Activated T-cell treated with anti-CD3 and anti-CD28 coated beads for 48 hours (primary cell): ENCODE data around the gene PCDHB13.
"Not testable (repeated sequence)": the region's sequence is repeated elsewhere in the genome, so short reads cannot be mapped to it uniquely, and the experiment has no call there.

Experiments
- DNase-seq: peaks from one replicate; pipeline ENCODE4 v3.0.0-alpha.2; 2020; ENCODE audit warnings: low read depth

The PCDHB13 gene

DNA sequence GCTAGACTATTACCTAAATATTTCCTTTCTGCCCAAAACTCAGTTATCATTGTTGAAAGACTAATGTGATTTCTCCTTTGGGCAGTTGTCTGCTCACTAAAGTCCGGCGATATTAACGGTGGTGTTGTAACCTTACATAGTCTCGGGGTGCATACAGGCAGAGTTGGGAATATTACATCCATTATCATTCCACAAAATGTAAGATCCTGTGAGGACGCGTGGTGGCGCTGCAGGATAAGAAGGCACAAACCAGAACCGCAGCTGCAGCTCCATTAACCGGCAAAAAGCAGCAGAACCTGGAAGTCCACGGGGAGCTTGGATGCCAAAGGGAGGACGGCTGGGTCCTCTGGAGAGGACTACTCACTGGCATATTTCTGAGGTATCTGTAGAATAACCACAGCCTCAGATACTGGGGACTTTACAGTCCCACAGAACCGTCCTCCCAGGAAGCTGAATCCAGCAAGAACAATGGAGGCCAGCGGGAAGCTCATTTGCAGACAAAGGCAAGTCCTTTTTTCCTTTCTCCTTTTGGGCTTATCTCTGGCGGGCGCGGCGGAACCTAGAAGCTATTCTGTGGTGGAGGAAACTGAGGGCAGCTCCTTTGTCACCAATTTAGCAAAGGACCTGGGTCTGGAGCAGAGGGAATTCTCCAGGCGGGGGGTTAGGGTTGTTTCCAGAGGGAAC, at the start of gene PCDHB13:
Gene PCDHB13 (plus strand): TSS at position 264 of the 684 bp plus-strand sequence. CDS start 205 bp downstream, at position 469.
- not testable (repeated sequence) for DNase-seq

- no peak for DNase-seq
Measured at GRCh38 chr5:141172381-141173204, 41.1 kb upstream of the PCDHB13 start, which contains the start of gene PCDHB7. TSS of gene PCDHB7 (plus strand) at chr5:141172644. CDS start at chr5:141172836, 192 bp downstream.

GRCh38 chr5:141174291-141175104, 39.2 kb upstream of the PCDHB13 start:
- DNase-seq: not testable (repeated sequence)

- no peak for DNase-seq
Measured at GRCh38 chr5:141175933-141176332, 37.8 kb upstream of the PCDHB13 start.

DNA sequence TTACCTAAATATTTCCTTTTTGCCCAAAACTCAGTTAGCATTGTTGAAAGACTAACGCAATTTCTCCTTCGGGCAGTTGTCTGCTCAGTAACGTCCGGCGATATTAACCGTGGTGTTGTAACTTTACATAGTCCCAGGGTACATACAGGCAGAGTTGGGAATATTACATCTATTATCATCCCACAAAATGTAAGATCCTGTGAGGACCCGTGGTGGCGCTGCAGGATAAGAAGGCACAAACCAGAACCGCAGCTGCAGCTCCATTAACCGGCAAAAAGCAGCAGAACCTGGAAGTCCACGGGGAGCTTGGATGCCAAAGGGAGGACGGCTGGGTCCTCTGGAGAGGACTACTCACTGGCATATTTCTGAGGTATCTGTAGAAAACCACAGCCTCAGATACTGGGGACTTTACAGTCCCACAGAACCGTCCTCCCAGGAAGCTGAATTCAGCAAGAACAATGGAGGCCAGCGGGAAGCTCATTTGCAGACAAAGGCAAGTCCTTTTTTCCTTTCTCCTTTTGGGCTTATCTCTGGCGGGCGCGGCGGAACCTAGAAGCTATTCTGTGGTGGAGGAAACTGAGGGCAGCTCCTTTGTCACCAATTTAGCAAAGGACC, 36.0 kb upstream of the PCDHB13 start, which contains the start of gene PCDHB8:
Gene PCDHB8 (plus strand): TSS at position 214 of the 615 bp plus-strand sequence. CDS start 245 bp downstream, at position 459.
- not testable (repeated sequence) for DNase-seq

- DNase-seq: not testable (repeated sequence)
Measured at GRCh38 chr5:141179371-141179770, 34.3 kb upstream of the PCDHB13 start.

- not testable (repeated sequence) for DNase-seq
Measured at GRCh38 chr5:141179876-141180275, 33.8 kb upstream of the PCDHB13 start.

DNA sequence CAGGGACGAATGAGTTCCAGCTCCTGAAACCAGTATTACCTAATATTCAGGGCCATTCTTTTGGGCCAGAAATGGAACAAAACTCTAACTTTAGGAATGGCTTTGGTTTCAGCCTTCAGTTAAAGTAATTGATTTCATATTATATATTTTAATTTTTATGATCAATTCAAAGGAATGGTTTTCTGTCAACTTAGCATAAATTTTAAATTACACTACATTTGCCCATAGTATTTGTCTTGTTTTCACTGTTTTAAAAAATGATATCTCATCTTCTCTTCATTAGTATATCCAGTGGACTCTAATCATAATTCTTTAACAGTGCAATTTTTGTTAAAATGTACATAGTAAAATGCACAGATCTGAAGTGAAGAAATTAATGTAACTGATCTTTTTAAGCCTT, 33.4 kb upstream of the PCDHB13 start:
- DNase-seq: no peak

DNA sequence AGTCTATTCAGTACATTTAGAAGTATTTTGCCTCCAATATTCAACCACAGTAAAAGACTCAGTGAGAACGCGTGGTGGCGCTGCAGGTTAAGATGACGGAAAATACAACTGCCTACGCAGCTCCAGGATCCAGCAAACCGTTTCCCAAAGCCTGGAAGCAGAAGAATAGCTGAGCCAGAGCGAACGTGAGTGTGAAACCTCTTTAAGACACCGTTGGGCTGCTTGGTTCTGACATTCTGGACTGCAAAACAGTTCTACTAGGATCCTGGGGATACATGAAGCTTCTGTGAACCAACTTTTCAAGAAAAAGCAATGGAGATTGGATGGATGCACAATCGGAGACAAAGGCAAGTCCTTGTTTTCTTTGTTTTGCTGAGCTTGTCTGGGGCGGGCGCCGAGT, 31.5 kb upstream of the PCDHB13 start, which contains the start of gene PCDHB16:
Gene PCDHB16 (plus strand): TSS at position 140 of the 400 bp plus-strand sequence. CDS start 173 bp downstream, at position 313.
- no peak for DNase-seq

- not testable (repeated sequence) for DNase-seq
Measured at GRCh38 chr5:141184117-141184855, 29.4 kb upstream of the PCDHB13 start.

DNA sequence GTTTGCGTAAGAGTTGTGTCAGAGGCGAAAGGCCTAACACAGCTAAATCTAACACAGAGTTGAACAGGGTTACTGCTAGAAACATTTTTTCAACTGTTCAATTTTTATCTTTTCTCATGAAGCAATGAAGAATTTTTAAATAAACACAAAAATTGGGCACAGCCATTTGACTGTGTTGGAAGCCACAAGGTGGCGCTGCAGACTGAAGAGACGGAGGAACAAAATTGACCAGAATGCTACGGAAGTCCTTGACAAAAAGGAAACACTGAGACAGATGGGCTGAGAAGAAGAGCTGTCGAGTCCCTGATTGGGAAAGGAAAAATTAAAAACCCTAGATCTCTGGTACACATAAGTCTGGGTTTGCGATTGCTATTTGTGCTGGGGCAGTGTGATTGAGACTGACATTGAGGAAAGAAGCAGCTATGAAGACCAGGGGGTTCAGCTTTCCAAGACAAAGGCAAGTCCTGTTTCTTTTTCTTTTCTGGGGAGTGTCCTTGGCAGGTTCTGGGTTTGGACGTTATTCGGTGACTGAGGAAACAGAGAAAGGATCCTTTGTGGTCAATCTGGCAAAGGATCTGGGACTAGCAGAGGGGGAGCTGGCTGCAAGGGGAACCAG, 26.7 kb upstream of the PCDHB13 start, which contains the start of gene PCDHB9:
Gene PCDHB9 (plus strand): TSS at position 265 of the 616 bp plus-strand sequence. CDS start 158 bp downstream, at position 423.
- DNase-seq: no peak

GRCh38 chr5:141188682-141189081, 25.0 kb upstream of the PCDHB13 start:
- not testable (repeated sequence) for DNase-seq

- DNase-seq: not testable (repeated sequence)
Measured at GRCh38 chr5:141189131-141189530, 24.6 kb upstream of the PCDHB13 start.

DNA sequence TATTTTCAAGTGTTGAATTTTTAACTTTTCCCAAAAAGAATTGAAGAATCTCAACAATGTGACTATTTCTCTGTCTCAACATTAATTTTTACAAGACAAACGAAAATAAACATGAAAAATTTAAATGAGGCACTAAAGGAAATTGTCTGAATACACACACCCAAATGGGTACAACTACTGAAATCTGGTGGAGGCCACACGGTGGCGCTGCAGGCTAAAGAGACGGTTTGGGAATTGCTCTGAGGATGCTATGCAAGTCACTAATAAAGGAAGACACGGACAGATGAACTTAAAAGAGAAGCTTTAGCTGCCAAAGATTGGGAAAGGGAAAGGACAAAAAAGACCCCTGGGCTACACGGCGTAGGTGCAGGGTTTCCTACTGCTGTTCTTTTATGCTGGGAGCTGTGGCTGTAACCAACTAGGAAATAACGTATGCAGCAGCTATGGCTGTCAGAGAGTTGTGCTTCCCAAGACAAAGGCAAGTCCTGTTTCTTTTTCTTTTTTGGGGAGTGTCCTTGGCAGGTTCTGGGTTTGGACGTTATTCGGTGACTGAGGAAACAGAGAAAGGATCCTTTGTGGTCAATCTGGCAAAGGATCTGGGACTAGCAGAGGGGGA, 21.5 kb upstream of the PCDHB13 start, which contains the start of gene PCDHB10:
Gene PCDHB10 (plus strand): TSS at position 244 of the 616 bp plus-strand sequence. CDS start 200 bp downstream, at position 444.
- DNase-seq: no peak

- not testable (repeated sequence) for DNase-seq
Measured at GRCh38 chr5:141194332-141194731, 19.4 kb upstream of the PCDHB13 start.

DNA sequence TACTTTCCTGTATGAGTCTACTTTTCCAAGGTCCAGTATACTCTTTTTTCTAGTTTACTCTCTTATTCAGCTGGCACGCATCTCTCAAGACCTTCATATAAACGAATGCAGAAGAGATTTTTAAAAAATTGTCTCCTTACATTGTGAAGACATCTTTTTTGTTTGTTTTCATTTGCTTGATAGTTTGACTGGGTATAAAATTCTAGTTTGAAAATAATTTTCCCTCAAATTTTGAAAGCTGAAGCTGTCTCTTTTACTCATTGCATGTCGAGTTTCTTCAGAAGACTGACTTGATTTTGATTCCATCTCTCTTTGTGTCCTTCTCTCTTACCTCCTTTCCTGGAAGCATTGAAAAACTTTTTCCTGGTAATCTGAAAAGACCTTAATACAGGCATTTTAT, 17.4 kb upstream of the PCDHB13 start:
- no peak for DNase-seq

DNA sequence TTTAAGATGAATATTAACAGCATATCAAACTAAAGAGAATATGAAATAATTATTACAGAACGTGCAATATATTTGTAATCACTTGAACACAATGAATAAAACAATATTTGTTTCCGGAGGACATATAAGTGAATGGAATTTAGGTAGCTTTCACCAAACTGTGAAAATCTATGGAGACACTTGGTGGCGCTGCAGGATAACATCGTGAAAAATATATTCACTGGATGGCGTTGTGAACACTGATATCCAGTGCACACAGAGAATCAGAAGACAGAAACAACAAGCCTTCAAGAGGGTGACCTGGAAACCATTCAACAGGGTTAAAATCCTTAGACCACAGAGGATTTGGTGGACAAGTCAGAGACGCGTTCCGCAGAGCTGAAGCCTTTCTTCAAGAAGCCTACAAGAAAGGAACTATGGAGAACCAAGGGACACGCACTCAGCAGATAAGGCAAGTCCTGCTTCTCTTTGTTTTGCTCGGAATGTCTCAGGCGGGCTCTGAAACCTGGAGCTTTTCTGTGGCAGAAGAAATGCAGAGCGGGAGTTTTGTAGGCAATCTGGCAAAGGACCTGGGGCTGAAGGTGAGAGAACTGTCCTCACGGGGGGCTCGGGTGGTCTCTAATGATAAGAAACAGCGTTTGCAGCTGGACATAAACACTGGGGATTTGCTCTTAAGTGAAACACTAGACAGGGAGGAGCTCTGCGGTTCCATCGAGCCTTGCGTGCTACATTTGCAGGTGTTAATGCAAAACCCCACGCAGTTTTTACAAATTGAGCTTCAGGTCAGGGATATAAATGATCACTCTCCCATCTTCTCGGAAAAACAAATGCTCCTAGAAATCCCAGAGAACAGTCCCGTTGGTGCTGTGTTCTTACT, 14.1 kb upstream of the PCDHB13 start, which contains the start of gene PCDHB11:
Gene PCDHB11 (plus strand): TSS at position 269 of the 877 bp plus-strand sequence. CDS start 148 bp downstream, at position 417.
- DNase-seq: no peak

DNA sequence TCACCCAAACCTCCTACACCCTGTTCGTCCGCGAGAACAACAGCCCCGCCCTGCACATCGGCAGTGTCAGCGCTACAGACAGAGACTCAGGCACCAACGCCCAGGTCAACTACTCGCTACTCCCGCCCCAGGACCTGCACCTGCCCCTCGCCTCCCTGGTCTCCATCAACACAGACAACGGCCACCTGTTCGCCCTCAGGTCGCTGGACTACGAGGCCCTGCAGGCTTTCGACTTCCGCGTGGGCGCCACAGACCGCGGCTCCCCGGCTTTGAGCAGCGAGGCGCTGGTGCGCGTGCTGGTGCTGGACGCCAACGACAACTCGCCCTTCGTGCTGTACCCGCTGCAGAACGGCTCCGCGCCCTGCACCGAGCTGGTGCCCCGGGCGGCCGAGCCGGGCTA, 12.6 kb upstream of the PCDHB13 start:
- DNase-seq: not testable (repeated sequence)
